Upper lobe of left lung (tissue), 4 donors: ENCODE results near the gene SECISBP2L.

Source experiments
- CTCF ChIP-seq, 6 experiments: fragments of 450-650 bp in 4 of 6; fragments of 200-600 bp in 2 of 6; sonication (generic) in 2 of 6; IDR thresholded peaks; one replicate each; pipeline ENCODE4 v1.5.1; 2016 to 2019; ENCODE audit warnings: antibody characterized with exemption in 6 of 6
- POLR2A ChIP-seq, 4 donors: fragments of 450-650 bp; IDR thresholded peaks; one replicate each; pipeline ENCODE4 v1.5.1; 2016 to 2017; ENCODE audit warnings: antibody characterized with exemption in 4 of 4, mild to moderate bottlenecking in 2 of 4

- TF ChIP-seq CTCF (IDR thresholded peaks at IDR 0.05) (no peak), POLR2A (IDR thresholded peaks at IDR 0.05) (no peak)
These were observed 1.2 kb upstream of the SECISBP2L start for GRCh38 chr15:49047456-49047855.
